ENCODE data around the gene SOS1.

The SOS1 gene

DNA sequence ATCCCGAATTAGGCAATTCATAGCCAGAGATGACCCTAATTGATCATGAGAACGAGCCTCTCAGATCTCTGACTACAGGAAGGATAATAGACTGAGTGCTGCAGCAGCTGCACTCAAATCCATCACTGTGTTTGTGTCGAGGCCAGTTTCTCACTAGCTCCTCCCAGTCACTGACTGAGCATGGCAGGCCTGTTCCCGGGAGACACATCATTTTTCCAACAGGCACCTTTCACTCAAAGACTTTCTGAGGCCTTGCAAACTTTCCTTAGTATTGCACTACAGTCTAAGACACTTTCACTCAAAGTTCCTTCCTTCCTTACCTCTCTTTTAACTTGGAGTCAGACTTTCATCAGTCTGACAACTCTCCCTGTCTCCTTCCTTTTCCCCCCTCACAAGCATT, 13.7 kb downstream of the SOS1 start:
- TF ChIP-seq, protein P1, sequence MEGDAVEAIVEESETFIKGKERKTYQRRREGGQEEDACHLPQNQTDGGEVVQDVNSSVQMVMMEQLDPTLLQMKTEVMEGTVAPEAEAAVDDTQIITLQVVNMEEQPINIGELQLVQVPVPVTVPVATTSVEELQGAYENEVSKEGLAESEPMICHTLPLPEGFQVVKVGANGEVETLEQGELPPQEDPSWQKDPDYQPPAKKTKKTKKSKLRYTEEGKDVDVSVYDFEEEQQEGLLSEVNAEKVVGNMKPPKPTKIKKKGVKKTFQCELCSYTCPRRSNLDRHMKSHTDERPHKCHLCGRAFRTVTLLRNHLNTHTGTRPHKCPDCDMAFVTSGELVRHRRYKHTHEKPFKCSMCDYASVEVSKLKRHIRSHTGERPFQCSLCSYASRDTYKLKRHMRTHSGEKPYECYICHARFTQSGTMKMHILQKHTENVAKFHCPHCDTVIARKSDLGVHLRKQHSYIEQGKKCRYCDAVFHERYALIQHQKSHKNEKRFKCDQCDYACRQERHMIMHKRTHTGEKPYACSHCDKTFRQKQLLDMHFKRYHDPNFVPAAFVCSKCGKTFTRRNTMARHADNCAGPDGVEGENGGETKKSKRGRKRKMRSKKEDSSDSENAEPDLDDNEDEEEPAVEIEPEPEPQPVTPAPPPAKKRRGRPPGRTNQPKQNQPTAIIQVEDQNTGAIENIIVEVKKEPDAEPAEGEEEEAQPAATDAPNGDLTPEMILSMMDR (IDR thresholded peaks at IDR 0.05; ENCODE audit: low read depth, low read length), result no peak
- DNase-seq (ENCODE audit: low read depth in 2 of 2), result peak in 1 of 2 donors; percentile 32
- H3K4me3 ChIP-seq (replicated peaks in 1 of 2; ENCODE audit: low read depth in 2 of 2, low read length in 2 of 2), result no peak overlapping the region

- TF ChIP-seq, protein P1 (IDR thresholded peaks at IDR 0.05; ENCODE audit: low read depth, low read length), result no peak
- H3K4me3 ChIP-seq (replicated peaks in 1 of 2; ENCODE audit: low read depth in 2 of 2, low read length in 2 of 2), result no peak overlapping the region
- DNase-seq (ENCODE audit: low read depth in 2 of 2), result peak; percentile 22 to 72
Measured at GRCh38 chr2:39099870-39100728, 20.8 kb downstream of the SOS1 start.

DNA sequence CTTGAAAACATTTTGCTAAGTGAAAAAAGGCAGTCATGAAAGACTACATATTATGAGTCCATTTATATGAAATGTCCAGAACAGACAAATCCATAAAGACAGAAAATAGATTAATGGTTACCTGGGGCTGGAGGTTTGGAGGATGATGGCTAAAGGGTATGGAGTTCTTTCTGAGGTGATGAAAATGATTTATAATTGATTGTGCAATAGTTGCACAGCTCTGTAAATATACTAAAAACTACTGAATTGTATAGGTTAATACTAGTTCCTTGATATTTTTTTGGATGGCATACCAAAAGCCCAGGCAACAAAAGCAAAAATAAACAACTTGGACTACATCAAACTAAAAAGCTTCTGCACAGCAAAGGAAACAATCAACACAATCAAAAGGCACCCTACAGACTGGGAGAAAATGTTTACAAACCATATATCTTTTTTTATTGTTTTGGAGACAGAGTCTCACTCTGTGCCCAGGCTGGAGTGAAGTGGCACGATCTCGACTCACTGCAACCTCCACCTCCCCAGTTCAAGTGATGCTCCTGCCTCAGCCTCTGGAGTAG, 21.5 kb downstream of the SOS1 start:
- no peak overlapping the region for H3K4me3 ChIP-seq (replicated peaks in 1 of 2; ENCODE audit: low read depth in 2 of 2, low read length in 2 of 2)
- no peak for DNase-seq (ENCODE audit: low read depth in 2 of 2)
- TF ChIP-seq, protein P1 (IDR thresholded peaks at IDR 0.05; ENCODE audit: low read depth, low read length), result no peak

DNA sequence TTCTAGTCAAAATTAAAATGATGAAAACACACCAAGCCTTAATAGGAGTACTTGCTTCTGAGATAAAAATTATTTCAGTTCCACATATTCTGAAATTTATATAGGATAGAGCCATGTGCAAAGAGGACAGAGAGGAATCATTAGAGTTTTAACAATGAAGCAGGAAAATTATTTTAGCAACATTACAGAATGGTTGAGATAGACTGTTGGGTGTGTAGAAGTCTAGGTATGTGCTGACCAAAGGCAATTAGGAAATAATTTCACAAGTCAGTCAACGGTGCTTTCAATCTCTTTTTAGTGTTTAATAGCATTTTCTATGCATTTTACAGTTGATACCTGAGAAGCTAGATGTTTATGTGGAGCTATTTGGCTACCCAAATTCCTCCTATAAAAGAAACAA, 25.2 kb downstream of the SOS1 start:
- H3K4me3 ChIP-seq (replicated peaks in 1 of 2; ENCODE audit: low read depth in 2 of 2, low read length in 2 of 2), result no peak overlapping the region
- TF ChIP-seq, protein P1 (IDR thresholded peaks at IDR 0.05; ENCODE audit: low read depth, low read length), result no peak

GRCh38 chr2:39094717-39095363, 26.0 kb downstream of the SOS1 start:
- TF ChIP-seq, protein P1 (IDR thresholded peaks at IDR 0.05; ENCODE audit: low read depth, low read length), result no peak
- DNase-seq (ENCODE audit: low read depth in 2 of 2), result peak; percentile 49 to 51
- H3K4me3 ChIP-seq (replicated peaks in 1 of 2; ENCODE audit: low read depth in 2 of 2, low read length in 2 of 2), result no peak overlapping the region

More for the DNA sequence above, 25.2 kb downstream of the SOS1 start:
- no peak for DNase-seq (ENCODE audit: low read depth in 2 of 2)

DNA sequence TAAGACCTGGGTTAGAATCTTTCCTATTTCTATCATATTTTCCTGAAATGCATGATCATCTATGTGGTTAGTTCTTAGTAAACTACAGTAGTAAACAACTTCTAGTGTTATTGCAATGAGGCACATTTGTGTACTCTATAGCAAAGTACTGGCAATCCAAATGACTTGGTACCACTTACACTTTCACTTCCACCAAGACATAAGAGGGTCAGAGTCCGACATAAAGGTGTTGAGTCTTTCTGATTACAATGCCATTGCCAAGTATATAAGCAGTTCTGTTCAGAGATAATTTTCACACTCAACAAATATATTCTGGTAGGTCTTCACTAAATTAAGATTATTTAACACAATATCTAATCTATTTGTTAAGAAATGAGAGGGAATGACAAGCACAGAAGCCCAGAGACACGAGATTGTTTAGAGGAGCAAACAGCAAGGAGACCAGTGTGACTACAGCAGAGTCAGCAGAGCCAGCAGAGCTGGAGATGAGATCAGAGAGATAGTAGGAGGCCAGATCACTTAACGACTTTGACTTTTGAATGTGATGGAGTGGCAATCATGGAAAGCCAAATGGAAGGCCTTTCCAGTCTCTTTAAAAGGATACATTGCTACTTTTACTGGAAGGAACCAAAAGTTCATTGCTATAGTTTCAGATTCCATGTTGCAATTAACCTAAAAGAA, 27.5 kb downstream of the SOS1 start:
- no peak overlapping the region for H3K4me3 ChIP-seq (replicated peaks in 1 of 2; ENCODE audit: low read depth in 2 of 2, low read length in 2 of 2)
- DNase-seq (ENCODE audit: low read depth in 2 of 2), result no peak
- TF ChIP-seq, protein P1 (IDR thresholded peaks at IDR 0.05; ENCODE audit: low read depth, low read length), result no peak

All from cardiac fibroblast (primary cell).